C4-2B (cell line): ENCODE data around the gene NOTUM.

Experiments
- CTCF ChIP-seq: fragments of 450-650 bp; conservative IDR thresholded peaks from 2 replicates; pipeline ENCODE4 v1.5.1; 2017; ENCODE audit warnings: mild to moderate bottlenecking
- ZFX ChIP-seq: fragments of 450-650 bp; IDR thresholded peaks from 2 replicates; pipeline ENCODE4 v1.6.1; 2017

GRCh38 chr17:81962499-81963441 lies 1.8 kb upstream of the NOTUM start:
- no peak for TF ChIP-seq CTCF
- no peak for TF ChIP-seq ZFX
